Gastrocnemius medialis (tissue), 4 donors: ENCODE results near the gene HAPLN2. TPM values are rescaled to one million over a fixed set of nuclear protein-coding genes. Genes with fewer than 3 reads are reported as not detected.

ENCODE experiments used
- ATAC-seq, 2 donors: fragments of 150-250 bp; one replicate each; pipeline ENCODE4 v1.9.1; 2016
- DNase-seq, 2 donors: peaks; one replicate each; pipeline ENCODE4 v3.0.0-alpha.2; 2019
- H3K27ac ChIP-seq, 4 donors: fragments of 200-600 bp; sonication (generic); 1 replicate in 1 of 4; 2 replicates in 3 of 4; pipeline ENCODE4 v1.5.1; 2016 to 2018; ENCODE audit warnings: mild to moderate bottlenecking in 2 of 4, moderate library complexity in 1 of 4
- H3K27me3 ChIP-seq, 3 donors: fragments of 200-600 bp; sonication (generic) in 2 of 3; 1 replicate in 1 of 3; 2 replicates in 2 of 3; pipeline versions ENCODE4 v1.5.1 to v1.6.0; 2016 to 2019; ENCODE audit warnings: mild to moderate bottlenecking in 1 of 3, moderate library complexity in 1 of 3
- H3K36me3 ChIP-seq, 2 donors: fragments of 200-600 bp; sonication (generic) in 1 of 2; one replicate each; pipeline ENCODE4 v1.5.1; 2017 to 2018
- H3K4me1 ChIP-seq, 2 donors: fragments of 200-600 bp; sonication (generic) in 1 of 2; one replicate each; pipeline ENCODE4 v1.5.1; 2016 to 2017; ENCODE audit warnings: mild to moderate bottlenecking in 2 of 2
- H3K4me3 ChIP-seq, 4 donors: fragments of 200-600 bp; sonication (generic) in 3 of 4; 1 replicate in 1 of 4; 2 replicates in 3 of 4; pipeline ENCODE4 v1.5.1; 2016 to 2019; ENCODE audit warnings: mild to moderate bottlenecking in 2 of 4
- H3K9me3 ChIP-seq, 3 donors: fragments of 200-600 bp; sonication (generic) in 2 of 3; 1 replicate in 1 of 3; 2 replicates in 2 of 3; pipeline ENCODE4 v1.5.1; 2016 to 2019
- CTCF ChIP-seq, 5 experiments: fragments of 450-650 bp in 3 of 5; fragments of 200-600 bp in 2 of 5; sonication (generic) in 2 of 5; IDR thresholded peaks in 4 of 5; conservative IDR thresholded peaks in 1 of 5; 1 replicate in 4 of 5; 2 replicates in 1 of 5; pipeline ENCODE4 v1.5.1; 2016 to 2019; ENCODE audit warnings: antibody characterized with exemption in 5 of 5, mild to moderate bottlenecking in 3 of 5, moderate library complexity in 3 of 5
- POLR2A ChIP-seq, 2 donors: fragments of 450-650 bp; IDR thresholded peaks; one replicate each; pipeline ENCODE4 v1.6.1; 2017; ENCODE audit warnings: antibody characterized with exemption in 2 of 2, mild to moderate bottlenecking in 2 of 2, moderate library complexity in 2 of 2
- in situ Hi-C, 4 donors: fragments of 200-750 bp; cut with MboI; loops; one replicate each; pipeline versions ENCODE4 v1.15.0 to v1.8.0; 2017; ENCODE audit warnings: low sequenced_read_pairs in 4 of 4
- intact Hi-C: fragments of 100-400 bp; cut with DNase I; formaldehyde crosslinking; loops from one replicate; pipeline ENCODE4 v1.15.1; 2023; ENCODE audit warnings: low total_unique reads
- total RNA-seq, 4 donors: library from RNA; depleted of rRNA; stranded (reverse); fragments of >200 nt; gene quantifications; one replicate each; pipeline versions ENCODE4 v1.1.0 to v1.2.3, GENCODE V29; 2016

Gene HAPLN2
- total RNA-seq, 4 donors from 2014 or later, result 0.53 to 6.0 (median 3.0) TPM

GRCh38 chr1:156598731-156599432 lies 20.3 kb upstream of the HAPLN2 start:
- Histone ChIP-seq H3K4me1 (peaks cover 15 to 16% of the 10 kb centered on the region in 2 donors), H3K27me3 (no peaks in the 10 kb centered on the region), H3K36me3 (peaks cover 0 to 45% of the 10 kb centered on the region in 2 donors), H3K4me3 (no peak overlapping the region), H3K27ac (no peak overlapping the region), H3K9me3 (no peaks in the 10 kb centered on the region)
- DNase-seq, result no peak
- in situ Hi-C loops (no loop called here), intact Hi-C loops (no loop called here)
- no peak for ATAC-seq
- no peak for TF ChIP-seq POLR2A (IDR thresholded peaks at IDR 0.05)
- no peak for TF ChIP-seq CTCF (IDR thresholded peaks at IDR 0.05 in 4 of 5, conservative IDR thresholded peaks at IDR 0.05 in 1 of 5)

GRCh38 chr1:156599811-156600210 lies 19.4 kb upstream of the HAPLN2 start:
- in situ Hi-C loops, result loop anchor here (5.0 to 10.0 kb wide), 2 partner anchors 148 to 215 kb away; no protein-coding TSS in a partner anchor
- intact Hi-C loops, result loop anchor here (5.0 kb wide), 1 partner anchor 88 kb away; no protein-coding TSS in a partner anchor
- Histone ChIP-seq H3K27me3 (no peaks in the 10 kb centered on the region), H3K4me3 (no peak overlapping the region), H3K9me3 (no peaks in the 10 kb centered on the region), H3K27ac (no peak overlapping the region), H3K4me1 (peaks cover 15 to 16% of the 10 kb centered on the region in 2 donors), H3K36me3 (peaks cover 0 to 38% of the 10 kb centered on the region in 2 donors)
- ATAC-seq (no peak), DNase-seq (no peak)
- TF ChIP-seq POLR2A (IDR thresholded peaks at IDR 0.05) (no peak), CTCF (IDR thresholded peaks at IDR 0.05 in 4 of 5, conservative IDR thresholded peaks at IDR 0.05 in 1 of 5) (no peak)

- intact Hi-C loops (loop anchor here (1.0 to 5.0 kb wide), 3 partner anchors 9 to 144 kb away; partner anchors contain the start of gene NAXE), in situ Hi-C loops (loop anchor here (5.0 to 10.0 kb wide), 2 partner anchors 148 to 216 kb away; no protein-coding TSS in a partner anchor)
- peaks cover 0 to 31% of the 10 kb centered on the region in 2 donors for H3K36me3 ChIP-seq
- H3K4me1 ChIP-seq, result peaks cover 15 to 16% of the 10 kb centered on the region in 2 donors
- peak overlapping the region; percentile 63 to 88 (median 82) for H3K4me3 ChIP-seq
- ATAC-seq (no peak), DNase-seq (no peak)
- TF ChIP-seq CTCF (IDR thresholded peaks at IDR 0.05 in 4 of 5, conservative IDR thresholded peaks at IDR 0.05 in 1 of 5) (no peak), POLR2A (IDR thresholded peaks at IDR 0.05) (no peak)
- peak overlapping the region; percentile 77 to 87 (median 82) for H3K27ac ChIP-seq
- no peaks in the 10 kb centered on the region for H3K27me3 ChIP-seq
- H3K9me3 ChIP-seq, result no peaks in the 10 kb centered on the region
Observed at GRCh38 chr1:156600733-156601121, 18.5 kb upstream of the HAPLN2 start.

GRCh38 chr1:156601122-156601830 lies 17.9 kb upstream of the HAPLN2 start, which contains the start of gene GPATCH4:
Gene GPATCH4 (minus strand): TSS chr1:156601479.
- Histone ChIP-seq H3K27me3 (no peaks in the 10 kb centered on the region), H3K4me3 (peak within 1 kb of the TSS; percentile 63 to 88 (median 82)), H3K4me1 (peaks cover 15 to 16% of the 10 kb centered on the region in 2 donors), H3K36me3 (peaks cover 0 to 26% of the 10 kb centered on the region in 2 donors), H3K27ac (peak within 1 kb of the TSS; percentile 77 to 87 (median 82)), H3K9me3 (no peaks in the 10 kb centered on the region)
- intact Hi-C loops (loop anchor here (1.0 to 5.0 kb wide), 3 partner anchors 10 to 145 kb away; partner anchors contain the start of gene NAXE), in situ Hi-C loops (loop anchor here (5.0 to 10.0 kb wide), 2 partner anchors 149 to 216 kb away; no protein-coding TSS in a partner anchor)
- TF ChIP-seq CTCF (IDR thresholded peaks at IDR 0.05 in 4 of 5, conservative IDR thresholded peaks at IDR 0.05 in 1 of 5), result no peak
- peak in 1 of 2 donors; percentile 30 for TF ChIP-seq POLR2A (IDR thresholded peaks at IDR 0.05)
- DNase-seq, result peak; percentile 61 to 66
- ATAC-seq, result peak; percentile 88 to 90
